DOHH2 (cell line): ENCODE data around the gene FASTKD1.
"Not testable (repeated sequence)": the region's sequence is repeated elsewhere in the genome, so short reads cannot be mapped to it uniquely, and the experiment has no call there.

Source experiments
- CTCF ChIP-seq: fragments of 200-600 bp; sonication (generic); IDR thresholded peaks from one replicate; pipeline ENCODE4 v1.5.1; 2014; ENCODE audit warnings: antibody characterized with exemption, mild to moderate bottlenecking, low read depth, low read length; ENCODE audit not compliant: poor library complexity, severe bottlenecking
- EZH2phosphoT487 ChIP-seq: fragments of 200-600 bp; sonication (generic); IDR thresholded peaks from 2 replicates; pipeline ENCODE4 v1.6.1; 2017; ENCODE audit warnings: borderline replicate concordance, mild to moderate bottlenecking, antibody characterized with exemption, low read length, moderate library complexity, mixed read lengths

- TF ChIP-seq CTCF, EZH2phosphoT487: not testable (repeated sequence)
Observed at GRCh38 chr2:169615982-169616381, 42.3 kb upstream of the FASTKD1 start.
